Stromal cell of bone marrow (primary cell): ENCODE measurements around the gene HMCN1.
A peak's percentile ranks its signal among the peaks of the same experiment; 100 is the strongest.

ENCODE experiments used
- DNase-seq: peaks from one replicate; pipeline ENCODE4 v3.0.0-alpha.2; 2012; ENCODE audit warnings: low read depth

Gene HMCN1

DNA sequence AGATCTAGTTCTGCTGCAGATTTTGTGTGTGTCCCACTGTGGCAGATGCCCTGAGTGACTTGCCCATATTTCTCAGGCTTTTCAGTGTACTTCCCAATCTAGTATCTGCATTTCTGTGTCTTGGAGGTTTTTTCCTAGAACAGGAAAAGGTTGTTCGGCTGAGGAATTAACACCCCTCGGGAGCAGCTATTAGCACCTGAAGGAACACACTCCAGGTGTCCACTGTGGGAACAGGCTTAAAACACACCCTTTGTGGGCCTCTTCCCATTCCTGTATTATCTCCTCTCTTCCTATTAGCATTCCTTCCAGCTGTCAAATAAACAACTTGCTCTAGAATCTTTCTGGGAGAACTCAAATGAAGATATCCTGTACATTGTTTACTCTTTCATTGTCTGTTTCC lies 178.3 kb downstream of the HMCN1 start:
- DNase-seq = no peak

DNA sequence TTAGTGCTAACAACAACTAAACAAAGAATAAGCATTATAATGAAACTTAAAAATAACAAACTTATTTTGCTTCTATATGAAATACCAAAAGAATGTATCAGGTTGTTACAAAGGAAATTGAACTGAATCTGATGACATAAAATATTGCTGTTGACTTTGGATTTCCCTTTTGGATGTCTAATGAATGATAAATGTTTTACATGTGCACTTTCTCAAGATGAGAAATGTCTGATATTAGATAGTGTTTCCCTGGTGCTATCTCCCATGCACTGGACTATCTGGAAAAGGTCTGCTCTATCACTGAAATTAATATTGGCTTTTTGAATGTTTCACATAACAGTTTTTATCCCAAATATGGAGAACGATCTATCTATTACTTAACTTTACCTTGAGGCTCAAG lies 179.9 kb downstream of the HMCN1 start:
- DNase-seq = no peak

- DNase-seq = no peak
Observed at GRCh38 chr1:185916861-185917260, 182.7 kb downstream of the HMCN1 start.

DNA sequence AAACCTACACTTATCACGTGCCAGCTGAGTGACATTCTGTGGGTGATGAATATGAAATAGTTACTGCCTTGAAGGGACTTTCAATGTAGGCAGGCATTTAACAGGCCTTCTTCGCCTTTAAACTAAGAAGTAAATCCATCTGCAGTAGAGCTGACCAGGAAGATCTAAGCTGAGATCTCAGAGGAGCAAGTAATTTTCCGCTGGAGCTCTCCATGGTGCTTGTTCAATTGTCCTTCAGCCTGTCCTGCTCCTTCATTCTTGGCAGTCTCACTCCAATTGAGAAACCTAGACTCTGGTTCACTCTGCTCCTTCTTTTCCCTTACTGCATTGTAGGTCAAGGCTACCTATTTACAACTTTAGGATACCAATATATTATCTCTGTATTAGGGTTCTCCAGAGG lies 183.5 kb downstream of the HMCN1 start:
- DNase-seq = peak; percentile 34

- DNase-seq = no peak
Observed at GRCh38 chr1:185920602-185921001, 186.4 kb downstream of the HMCN1 start.

- no peak for DNase-seq
Observed at GRCh38 chr1:185921636-185922035, 187.4 kb downstream of the HMCN1 start.

GRCh38 chr1:185926588-185926987 lies 192.4 kb downstream of the HMCN1 start:
- no peak for DNase-seq

- DNase-seq = peak; percentile 25
Observed at GRCh38 chr1:185929776-185930175, 195.6 kb downstream of the HMCN1 start.

DNA sequence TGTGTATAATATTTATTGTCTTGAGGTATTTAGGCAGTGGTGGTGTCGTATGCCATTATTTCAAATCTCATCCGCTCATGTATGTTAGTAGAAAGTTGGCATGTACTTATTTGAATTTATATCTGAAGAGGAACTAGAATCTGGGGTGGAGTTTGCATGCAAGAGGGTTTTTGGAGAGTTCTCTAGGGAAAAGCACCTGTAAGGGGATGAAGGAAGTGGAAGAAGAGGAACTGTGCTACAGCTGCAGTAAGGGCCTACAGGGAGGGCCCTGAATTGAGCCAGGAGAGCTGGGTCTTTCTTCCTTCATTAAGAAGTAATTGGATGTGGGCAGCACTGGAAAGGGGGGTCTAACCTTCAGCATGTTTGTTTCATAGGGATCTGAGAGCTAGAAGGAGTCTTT lies 197.2 kb downstream of the HMCN1 start:
- DNase-seq = no peak

GRCh38 chr1:185933580-185933979 lies 199.4 kb downstream of the HMCN1 start:
- no peak for DNase-seq

DNA sequence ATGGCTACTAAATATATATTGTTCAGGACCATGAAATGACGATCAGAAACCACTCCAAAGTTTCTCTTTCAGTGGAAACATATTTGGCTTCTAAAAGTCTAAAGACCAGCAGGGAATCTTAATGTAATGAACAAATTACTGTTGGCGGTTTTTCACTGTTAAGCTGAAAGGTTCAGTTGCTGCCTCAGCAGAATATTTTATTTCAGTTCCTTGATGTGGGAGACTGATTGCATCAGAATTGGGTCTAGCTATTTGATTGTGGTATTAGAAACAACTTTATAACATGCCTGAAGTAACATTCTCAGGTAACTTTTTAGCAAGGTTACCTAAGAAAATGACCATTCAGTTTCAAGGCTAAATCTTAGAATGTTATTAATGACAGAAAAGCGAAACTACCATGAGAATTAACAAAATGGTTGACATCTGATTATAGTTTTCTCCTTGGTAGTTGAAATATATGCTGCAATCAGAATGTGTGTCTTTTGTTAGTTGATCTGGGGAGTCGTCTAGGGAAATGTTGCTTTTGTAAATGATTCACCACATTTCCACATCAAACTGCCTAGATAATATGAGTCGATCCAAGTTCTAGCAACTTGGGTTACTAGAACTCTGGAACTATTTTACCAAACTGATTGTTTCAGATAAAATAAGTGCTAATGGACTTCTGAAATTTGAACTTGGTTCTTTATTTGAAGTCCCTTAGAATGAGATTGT lies 200.4 kb downstream of the HMCN1 start:
- peak; percentile 79 for DNase-seq

- no peak for DNase-seq
Observed at GRCh38 chr1:185935360-185935759, 201.2 kb downstream of the HMCN1 start.

DNA sequence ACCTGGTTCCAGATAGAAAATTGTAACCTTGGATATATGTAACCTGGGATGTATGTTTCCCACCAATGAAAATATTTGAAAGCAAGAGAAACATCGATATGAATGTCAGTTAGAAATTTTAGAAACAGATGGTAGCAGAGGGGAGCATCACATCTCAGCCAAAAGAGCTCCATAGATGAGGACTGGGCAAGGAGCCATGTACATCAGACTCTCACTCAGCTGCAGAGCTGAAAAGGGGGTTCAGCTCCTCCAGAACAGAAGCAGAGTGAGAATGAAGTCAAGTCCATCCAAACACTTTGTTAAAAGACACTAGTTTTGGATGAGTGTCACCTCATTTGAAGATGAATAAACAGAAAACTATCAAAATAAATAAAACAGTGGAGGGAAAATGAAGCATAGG lies 202.4 kb downstream of the HMCN1 start:
- DNase-seq = no peak

GRCh38 chr1:185938396-185938795 lies 204.2 kb downstream of the HMCN1 start:
- DNase-seq = no peak

GRCh38 chr1:185939142-185939541 lies 205.0 kb downstream of the HMCN1 start:
- no peak for DNase-seq

GRCh38 chr1:185942961-185943360 lies 208.8 kb downstream of the HMCN1 start:
- no peak for DNase-seq

GRCh38 chr1:185956881-185957280 lies 222.7 kb downstream of the HMCN1 start:
- no peak for DNase-seq

DNA sequence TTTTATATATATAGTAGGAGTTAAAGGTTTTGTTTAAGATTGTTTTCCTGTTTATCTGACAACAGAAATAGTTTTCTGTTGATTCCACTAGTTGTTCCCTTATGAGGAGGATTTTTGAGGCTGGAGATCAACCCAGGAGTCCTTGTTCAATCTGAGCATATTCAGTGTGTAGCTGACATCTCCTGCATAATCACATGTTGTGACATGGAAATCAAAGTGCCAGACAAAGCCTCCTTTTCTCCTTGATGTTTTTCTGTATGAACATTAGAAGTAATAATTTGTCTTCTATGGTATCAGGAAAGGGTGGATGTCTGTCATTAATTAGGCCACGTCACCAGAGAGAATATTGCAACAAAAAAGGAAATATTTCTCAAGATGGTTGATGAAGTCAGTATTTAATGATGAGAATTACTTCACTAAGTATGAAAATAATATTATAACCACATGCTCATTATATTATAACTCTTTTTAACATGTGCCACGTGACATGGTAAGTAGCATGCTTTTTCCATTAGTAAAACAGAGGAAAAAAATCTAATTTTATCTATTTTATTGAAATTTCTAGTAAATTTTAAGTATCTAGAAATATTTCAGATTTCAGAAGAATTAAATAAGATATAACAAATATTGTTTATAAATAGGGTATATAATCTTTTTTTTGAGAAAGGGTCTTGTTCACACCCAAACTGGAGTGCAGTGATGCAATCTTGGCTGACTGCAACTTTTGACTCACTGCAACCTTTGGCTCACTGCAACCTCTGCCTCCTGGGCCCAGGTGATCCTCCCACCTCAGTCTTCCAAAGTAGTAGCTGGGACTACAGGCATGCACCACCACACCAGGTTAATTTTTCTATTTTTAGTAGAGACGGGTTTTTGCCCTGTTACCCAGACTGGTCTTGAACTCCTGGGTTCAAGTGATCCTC lies 223.5 kb downstream of the HMCN1 start:
- no peak for DNase-seq

DNA sequence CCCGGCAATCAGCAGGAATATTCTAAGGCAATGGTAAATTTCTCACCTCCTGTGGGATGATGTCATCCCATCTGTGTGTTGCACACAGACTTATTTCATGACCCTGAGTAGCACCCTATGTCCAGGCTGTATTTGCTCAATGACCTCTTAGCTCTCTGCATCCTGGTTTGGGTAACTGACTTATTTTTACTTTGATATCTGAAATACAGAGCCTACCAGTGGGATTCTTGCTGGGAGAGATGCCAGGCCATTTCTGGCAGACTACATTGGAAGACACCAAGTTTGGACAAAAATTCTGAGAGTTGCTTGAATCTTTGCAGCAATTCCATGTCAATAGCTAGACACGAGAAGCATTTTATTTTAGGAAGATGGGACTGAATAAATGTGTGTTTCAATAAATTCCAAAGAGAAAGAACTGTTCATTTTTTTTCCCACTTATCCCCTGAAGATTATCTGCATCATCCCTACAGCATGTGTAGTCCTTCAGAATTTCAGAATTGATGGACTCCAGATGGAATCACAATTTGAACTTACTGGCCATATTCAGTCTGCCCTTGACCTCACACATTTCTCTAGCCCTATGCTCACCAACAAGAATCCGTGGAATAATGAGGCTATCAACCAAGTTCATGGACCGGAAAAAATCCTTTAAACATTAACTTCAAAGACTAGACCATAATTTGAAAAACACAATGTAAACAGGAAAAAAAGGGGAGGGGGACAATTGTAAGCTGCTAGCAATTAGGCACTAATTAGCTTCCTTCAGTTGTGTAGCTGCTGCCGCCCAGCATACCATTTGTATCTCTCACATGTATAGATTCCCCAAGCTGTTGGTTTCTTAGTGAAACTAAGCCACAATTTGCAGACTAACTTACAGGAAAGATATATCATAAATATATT lies 226.5 kb downstream of the HMCN1 start:
- DNase-seq = peak; percentile 38

DNA sequence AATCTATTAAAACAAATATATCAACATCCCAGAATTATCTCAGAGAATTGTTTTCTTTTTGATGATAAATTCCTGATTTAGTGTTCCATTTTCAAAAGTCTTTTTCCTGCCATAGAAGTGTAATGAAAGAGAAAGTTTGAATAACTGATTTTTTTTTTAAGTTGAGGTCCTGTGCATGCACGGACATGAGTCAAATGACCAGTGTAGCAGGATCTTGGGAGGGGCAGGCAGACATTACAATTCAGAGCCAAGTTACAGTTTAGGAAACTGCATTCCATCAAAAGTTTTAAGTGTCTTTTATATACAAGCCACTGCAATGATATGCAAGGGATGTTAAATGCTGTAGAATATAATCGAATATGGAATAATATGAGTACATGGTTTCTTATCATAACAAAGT lies 227.5 kb downstream of the HMCN1 start:
- DNase-seq = no peak

DNA sequence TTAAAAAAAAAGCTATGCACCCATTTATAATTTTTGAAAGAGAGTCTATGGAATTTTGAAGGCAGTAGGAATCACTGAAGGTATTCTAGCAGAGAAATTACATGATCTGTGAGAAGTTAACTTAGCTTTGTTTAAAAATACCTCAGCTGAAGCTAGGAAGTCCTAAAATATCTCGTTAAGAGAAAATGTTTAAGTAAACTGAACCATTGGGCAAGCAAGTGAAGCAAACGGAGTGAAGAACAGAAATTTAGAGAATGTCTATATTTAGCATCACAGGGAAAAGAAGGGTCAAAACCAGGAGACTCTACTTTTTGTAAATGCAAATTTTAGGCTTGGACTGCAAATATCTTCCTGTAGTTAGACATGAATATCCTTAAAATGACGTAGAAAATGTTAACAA lies 230.8 kb downstream of the HMCN1 start:
- DNase-seq = no peak

DNA sequence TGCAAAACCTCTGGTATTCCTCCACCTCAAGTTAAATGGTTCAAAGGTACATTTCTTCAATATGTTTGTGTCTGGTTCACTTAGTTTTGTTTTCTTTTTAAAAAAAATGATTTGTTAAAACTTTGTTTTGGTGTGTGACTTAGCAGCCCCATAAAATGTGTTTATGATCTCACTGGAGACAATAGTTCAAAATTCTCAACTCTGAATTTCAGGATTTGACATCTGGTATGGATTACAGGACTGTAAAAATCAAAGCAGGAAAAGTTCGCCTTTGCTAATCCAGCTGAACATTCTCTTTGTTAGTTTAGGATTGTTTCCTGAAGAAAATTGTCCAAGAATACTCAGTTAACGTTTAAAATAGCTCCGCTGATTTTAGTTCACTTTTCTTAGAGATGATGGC lies 231.7 kb downstream of the HMCN1 start:
- no peak for DNase-seq
